Left forelimb (tissue), 1 donor: ENCODE data around the gene PSORS1C1.

Experiments used
- DNase-seq: peaks from one replicate; pipeline ENCODE4 v3.0.0-alpha.2; 2018; ENCODE audit warnings: low spot score

PSORS1C1 gene

DNA sequence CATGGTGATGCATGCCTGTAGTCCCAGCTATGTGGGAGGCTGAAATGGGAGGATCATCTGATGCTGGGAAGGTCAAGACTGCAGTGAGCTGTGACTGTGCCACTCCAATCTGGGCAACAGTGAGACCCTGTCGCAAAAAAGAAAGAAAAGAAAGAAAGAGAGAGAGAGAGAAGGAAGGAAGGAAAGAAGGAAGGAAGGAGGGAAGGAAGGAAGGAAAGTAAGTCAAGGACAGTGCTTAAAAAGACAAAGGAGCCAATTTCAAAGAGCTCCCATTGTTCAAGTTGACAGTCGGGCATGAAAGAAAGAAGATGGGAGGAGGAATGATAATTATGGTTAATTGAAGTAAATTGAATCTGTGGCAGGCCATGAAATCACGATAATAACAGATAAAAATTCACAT is 18.4 kb upstream of the PSORS1C1 start:
- no peak for DNase-seq

DNA sequence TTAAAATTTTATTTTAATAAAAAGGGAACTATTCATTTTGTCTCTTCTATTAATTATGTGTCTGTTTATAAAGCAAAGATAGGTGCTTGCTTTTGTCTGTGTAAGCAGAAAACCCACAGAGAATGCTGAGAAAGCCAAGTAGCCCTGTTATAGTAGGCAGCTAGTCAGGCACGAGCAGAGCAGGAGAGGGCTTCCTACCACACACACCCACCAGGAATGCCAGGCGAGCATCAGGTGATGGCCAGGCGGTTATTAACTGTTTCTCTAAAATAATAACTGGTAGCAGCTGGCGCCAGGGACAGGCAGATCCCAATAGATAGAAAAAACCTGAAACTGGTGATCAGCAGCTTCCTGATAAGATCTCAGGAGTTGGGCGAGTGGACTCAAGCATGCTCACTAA is 17.9 kb upstream of the PSORS1C1 start:
- DNase-seq: no peak

DNA sequence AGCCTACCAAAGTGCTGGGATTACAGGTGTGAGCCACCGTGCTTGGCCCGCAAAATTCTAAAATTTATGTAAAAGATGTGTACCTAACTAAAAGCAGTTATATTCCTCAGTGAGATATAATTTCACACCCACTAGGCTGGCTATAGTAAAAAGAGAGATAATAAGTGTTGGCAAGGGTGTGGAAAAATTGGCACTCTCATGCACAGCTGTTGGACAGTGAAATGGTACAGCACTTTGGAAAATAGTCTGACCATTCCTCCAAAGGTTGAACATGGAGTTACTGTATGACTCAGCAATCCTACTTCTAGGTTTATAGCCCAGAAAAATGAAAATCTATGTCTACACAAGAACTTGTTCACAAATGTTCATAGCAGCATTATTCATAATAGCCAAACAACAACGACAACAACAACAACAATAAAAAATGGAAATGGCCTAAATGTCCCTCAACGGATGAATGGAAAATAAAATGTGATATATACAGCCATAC is 16.1 kb upstream of the PSORS1C1 start:
- no peak for DNase-seq

DNA sequence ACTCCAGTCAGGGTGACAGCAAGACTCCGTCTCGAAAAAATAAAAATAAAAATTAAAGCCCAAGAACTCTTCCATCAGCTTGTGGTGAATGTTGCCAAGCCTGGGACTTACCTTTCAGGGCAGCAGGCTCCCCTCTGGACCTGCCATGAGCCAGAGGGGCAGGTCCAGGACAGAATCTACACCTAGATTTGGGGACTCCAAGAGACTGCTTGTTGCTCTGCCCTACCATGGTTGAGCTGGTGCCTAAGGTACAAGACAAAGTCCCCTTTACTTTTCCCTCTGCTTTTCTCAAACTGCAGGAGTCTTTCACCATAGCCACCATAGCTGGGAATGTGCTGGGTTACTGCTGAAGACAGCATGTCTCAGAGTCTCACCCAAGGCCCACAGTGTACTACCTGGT is 11.5 kb upstream of the PSORS1C1 start:
- DNase-seq: no peak

DNA sequence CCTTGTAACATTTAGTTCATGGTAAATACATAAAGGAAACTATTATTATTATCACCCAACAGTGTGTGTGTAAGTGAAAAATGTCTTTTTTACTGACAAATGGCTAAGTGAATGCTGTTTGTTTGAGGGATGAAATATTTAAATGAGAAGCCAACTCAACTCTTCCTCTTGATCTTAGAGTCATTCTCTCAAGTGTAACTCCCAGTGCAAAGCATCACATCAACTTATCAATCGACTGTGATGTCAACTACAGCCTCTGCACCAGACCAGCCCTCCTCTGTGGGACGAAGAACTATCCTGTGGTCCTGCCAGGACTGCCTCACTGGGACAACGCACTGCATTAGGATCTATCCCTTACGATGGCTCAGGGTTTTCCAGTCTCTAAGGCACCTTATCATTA is 7.5 kb upstream of the PSORS1C1 start:
- no peak for DNase-seq

DNA sequence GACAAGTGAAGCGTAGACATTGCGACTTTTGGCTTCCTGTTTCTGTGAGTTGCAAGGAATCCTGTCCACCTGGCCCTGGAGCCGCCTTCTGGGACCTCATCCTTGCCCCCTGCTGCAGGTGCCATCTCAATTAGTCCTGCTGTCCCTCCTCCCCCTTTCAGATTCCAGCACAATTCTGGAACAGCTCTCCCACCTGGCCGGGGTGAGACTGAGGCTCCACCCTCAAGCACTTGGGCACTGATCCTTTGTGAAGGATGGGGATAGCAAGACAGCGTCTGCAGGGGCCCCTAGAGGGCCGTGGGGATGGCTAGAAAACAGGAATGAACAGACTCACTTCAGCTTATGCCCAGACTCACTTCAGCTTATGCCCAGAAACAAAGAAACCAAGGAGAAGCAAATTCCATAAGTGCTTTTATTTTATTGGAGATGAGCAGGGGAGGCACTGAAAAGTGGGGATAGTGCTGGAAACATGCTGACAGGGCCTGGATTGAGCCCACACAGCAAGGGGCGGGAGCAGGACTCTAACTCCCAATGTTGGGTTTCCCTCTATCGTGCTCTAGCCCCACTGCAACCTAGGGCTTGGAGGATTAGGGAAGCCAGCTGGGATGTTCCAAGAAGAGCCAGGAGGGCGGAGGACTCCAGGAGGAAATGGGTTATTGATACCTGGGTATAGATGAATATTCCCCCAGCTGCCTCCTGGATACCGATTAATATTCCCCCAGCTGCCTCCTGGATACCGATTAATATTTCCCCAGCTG is 3.6 kb upstream of the PSORS1C1 start:
- DNase-seq: no peak

DNA sequence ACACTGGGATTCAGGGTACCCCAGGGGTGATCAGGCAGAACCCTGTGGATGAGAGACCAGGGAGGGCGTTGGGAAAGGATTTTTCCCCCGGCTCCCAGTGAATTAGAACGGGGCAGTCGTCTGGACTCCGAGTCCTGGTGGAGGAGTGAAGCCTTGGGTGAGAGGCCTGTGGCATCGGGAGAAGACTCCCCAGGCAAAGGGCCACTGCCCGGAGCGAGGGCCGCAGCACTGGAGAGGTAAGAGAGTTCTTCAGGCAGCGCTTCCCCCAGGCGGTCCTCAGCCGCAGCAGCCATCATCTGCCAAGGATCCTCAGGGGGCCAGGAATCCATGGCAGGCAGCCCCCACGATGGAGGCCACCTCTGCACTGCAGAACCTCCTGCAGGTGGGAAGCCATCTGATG is 2.9 kb upstream of the PSORS1C1 start:
- no peak for DNase-seq

DNA sequence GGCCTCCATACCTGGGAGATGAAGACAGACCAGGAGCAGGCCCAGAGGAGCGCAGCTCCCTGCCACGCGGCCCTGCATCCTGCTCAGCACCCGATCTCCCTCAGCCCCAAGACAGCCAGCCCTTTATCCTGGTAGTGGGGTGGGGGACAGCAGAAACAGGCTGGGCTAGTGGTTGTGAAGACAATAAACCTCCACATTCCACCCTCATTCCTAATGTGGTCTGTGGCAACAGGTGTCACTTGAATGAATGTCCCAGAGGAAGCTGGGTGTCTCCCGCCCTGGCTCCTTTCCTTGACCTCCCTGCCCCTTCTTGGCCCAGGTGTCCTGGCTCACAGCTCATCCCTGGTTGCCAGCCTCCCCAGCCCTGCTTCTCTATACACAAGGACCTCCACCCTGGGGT is 2.1 kb upstream of the PSORS1C1 start, which contains the start of gene C6orf15:
TSS of gene C6orf15 (minus strand) at position 98 of the 400 bp plus-strand sequence. CDS start at position 78, 20 bp downstream.
- no peak for DNase-seq

DNA sequence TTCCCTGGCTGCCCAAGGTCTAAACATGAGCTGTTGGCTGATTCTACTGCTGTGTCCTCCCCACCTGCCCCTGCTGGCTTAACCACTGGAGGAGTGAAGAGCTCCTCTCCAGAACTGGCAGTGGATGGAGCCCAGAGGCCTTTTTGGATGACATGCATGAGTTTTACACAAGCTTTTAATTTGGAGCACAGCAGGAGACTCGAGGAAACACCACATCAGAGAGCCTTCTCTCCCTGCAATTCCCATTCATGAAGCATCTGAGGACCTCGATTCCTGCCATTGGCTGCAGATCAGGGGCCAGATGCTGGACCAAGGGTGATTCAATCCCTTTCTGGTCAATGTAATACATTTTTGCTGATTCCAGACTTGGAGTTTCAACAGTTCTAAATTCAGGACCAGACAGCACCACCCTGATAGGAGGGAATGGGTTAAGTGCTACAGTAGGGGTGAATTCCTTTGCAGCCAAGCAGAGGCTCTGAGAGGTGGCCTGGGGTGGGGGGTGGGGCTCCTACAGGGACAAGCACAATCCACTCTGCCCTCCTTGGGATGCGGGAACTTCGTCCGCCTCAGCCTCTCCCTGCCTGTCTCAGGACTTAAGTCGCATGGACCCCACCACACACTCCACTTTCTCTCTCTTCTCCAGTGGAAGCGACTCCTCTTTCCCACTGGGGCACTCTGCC is 599 bp upstream of the PSORS1C1 start:
- DNase-seq: no peak

DNA sequence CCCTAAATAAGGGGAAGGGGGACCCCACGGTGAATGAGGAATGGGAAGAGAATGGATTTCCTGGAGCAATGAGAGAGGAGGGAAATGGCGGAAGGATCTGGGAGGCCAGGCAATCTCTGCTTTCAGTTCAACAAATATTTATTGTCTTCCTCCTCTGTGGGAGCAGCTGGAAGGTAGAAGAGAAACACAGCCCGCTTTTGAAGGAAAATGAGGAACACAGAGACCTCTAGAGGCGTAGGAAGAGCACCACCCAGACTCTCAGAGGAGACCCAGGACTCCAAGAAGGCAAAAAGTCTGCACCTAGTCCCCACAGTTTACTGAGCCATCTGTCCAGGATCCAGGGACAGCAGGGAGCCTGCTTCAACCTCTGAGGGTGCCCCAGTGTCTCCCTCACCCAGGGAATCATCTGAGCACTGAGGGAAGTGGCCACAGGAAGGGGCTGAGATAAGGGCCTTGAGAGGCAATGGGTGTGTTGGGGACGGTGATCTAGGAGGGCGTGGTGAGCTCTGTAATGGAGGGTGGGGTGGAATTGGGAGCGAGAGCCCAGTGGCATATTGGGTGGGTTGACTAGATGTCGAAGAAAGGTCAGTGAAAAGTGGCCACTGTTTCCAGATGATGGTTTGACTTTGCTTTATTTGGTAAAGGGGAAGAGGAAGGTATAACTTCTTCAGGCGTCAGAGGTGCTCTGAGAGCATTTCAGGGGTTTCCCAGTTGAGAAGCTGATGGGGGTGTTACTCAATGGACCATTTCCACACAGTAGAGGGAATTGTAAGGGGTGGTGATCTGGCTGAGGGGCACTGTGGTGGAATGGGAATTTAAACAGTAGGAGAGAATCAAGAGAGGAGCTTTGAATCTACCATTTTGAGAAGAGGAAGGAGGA is 610 bp downstream of the PSORS1C1 start:
- DNase-seq: no peak

DNA sequence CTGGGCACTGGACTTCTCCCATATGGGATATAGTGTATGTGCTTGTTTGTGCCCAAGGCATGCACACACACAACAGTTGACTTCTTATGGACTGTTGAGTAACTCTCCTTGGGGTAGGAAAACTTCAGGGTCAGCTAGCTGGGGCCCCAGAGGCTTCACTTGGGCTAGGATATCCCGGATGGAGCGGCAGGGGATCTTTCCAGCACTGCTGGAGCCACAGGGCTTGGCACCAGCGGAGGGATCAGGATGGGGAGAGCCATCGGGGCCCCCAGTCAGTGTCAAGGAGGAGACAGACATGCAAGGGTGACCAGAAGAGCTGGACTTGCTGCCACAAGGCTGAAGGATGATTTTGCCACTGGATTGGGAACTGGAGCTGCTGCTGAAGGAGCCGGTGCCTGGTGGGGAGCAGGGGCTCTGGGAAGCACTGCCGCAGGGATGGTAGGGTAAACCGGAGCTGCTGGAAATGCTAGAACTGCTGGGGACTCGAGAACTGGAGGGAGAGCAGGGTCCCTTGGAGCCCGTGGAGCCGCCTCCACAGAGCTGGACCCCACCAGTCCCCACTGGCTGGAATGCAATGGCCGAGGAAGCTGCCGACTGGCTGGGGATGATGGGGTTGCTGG is 1.5 kb downstream of the PSORS1C1 start:
- DNase-seq: no peak

DNA sequence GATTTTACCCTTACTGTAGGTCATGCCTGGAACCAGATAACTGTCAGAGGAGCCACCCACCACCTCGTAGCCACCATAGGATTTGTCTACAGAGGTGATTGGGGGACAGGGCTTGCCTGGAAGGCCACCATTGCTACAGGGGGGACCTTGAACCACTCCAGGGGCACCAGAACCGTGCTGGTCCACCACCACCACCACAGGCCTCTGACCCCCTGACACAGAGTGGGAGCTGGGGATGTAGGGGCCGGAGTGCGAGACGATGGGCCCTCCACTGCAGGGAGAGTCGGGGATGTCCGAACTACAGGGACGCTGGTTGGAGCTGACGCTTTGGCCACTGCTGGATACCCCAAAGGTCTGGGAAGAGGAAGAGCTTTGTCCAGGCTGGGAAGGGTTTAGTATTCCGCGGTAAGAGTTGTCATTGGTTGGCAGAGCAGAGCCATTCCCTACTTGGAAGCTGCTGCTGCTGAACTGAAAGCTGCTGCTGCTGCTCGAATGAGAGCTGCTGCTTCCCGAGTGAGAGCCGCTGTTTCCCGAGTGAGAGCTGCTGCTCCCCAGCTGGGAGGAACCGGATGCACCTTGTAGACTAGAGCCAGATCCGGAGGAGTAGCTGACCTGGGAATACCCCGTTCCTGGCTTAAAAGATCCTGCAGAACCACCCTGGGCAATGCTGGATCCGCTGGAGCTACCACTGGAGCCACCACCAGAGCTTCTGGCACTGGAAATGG is 2.2 kb downstream of the PSORS1C1 start:
- DNase-seq: no peak

DNA sequence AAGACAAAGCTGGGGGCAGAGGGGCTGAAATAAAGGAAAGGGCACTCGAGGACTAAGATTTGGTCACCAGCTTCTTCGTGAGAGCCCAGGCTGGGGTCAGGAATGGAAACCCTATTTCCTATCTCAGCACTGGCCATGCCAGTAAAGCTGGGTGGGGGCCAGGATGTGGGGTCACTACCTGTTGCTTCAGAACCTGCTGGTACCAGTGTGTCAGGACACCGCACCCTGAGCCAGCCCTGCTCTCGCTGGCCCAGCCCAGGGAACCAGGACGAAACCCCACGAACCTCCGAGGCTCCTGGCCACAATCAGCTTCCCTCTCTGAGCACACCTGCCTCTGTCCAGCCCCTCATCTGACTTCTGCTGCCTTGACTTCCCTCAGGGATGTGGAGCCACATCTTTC is 3.6 kb downstream of the PSORS1C1 start:
- no peak for DNase-seq

DNA sequence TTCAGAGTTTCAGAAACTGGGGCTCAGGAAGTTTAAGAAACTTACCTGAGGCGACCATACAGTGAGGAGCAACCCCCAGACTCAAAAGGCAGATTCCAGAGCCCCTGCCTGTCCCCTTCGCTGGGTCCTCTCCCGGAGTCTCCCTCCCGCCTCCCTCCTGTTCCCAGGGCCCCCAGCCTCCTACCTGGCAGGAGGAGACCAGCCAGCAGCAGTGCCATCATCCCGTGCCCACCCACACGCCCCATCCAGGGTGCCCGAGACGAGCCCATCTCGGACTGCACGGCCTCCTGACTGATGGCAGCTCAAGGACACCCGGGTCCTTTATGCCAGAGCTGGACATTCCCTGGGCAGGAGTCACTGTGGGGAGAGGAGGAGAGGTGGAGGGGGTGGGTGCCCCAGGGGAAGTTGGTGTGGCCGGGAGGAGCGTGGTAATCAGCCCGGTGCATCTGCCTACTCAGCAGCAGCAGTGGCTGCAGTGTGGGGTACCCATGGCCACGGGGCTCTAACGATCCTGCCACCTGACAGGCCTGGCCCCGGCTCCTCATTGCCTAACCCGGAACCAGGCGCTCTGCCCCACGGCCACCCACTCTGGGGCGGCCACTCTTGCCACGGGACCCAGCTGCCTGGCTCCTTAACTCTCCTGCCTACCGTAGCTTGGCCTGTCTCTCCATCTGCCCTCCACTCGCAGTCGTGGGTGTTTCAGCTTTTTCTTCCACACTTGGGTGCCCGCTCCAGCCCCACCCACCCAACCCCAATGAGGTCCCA is 5.7 kb downstream of the PSORS1C1 start, which contains the start of gene CDSN:
TSS of gene CDSN (minus strand) at position 296 of the 765 bp plus-strand sequence. CDS start at position 269, 27 bp downstream.
- DNase-seq: no peak

DNA sequence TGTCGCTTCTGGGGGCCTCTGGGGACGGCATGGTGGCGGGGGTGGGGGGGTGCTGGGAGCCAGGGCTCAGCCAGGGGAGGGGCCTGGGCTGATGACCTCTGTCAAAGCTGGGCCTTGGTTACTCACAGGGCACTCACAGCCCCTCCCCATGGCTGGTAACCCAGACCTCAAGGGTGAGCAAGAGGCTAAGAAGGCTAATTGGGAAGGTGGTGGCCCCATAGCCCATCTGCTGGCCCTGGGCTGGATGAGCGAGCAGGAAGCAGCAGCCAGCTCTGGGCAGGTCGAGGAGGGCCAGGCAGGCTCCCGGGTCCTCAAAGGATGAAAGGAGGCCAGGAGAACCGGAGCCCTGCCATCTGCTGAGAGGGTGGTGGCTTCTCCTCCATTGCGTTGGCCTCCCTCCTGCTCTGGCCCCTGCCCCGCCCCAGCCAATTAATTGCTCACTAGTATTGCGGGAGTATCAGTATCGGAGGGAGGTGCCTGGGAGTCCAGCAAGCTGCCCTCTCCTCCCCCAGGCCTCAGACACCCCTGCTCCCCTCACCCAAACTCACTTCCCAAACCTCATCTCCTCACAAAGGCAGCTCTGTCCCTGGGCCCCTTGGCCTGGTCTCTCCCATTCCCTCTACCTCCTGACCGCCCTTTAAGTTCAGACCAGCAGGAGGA is 6.7 kb downstream of the PSORS1C1 start:
- no peak for DNase-seq

DNA sequence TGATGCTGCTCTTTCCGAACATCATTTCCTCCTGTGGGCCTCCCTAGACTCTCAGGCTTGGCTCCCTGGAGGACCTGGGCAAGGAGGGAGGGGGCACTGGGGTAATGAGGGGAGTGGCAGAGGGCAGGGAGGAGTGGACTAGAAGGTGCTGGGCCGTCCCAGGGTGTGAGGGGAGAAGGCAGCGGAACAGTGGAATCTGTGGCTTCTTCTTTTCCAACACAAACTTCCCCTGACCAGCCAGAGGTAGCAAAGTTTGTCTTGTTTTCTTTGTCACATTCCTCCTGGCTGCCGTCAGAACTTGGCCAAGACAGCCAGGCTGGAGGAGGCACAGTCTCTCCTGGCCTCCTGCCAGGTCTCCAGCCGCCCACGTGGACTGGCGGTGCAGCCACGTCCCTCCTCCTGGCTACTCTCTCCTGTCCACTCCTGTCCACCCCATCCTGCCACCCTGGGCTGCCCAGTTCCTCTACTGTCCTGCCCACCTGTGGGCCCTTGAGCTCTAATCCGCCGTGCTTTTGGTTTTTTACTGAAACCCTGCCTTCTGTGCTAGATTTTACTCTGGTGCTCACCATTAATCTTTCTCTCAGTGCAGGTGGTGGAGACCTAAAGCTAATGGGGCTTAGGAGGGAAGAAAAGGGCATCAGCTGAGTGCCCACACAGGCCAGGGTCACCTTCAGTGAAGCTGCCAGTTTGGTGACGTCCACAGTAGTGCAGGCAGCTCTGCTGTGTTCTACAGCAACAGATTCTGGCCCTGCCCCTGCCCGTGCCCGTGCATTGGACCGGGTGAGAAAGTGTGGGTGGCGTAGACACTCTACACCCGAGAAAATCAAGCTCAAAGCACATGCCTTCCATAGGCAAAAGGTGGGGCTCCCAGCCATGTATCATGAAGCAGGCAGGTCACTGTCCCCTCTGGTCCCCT is 8.4 kb downstream of the PSORS1C1 start:
- DNase-seq: no peak

DNA sequence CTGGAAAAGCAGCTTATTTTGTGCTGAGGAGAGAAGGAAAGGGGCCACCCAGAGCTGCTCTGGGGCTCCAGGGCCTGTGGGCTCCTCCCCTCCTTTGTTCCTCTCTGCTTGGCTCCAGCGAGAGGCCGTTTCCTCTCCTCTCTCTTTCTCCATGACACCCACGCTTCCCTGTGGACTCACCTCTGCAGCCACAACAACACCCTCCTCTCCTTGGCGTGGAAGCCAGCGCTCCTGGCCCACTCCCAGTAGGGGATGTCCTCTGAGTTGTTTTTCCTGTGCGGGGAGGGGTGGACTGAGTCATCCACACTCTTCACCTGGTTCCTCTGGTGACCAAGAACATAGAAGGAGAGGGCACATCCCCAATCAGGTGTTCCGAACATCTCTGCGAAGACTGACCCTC is 10.6 kb downstream of the PSORS1C1 start:
- DNase-seq: no peak

DNA sequence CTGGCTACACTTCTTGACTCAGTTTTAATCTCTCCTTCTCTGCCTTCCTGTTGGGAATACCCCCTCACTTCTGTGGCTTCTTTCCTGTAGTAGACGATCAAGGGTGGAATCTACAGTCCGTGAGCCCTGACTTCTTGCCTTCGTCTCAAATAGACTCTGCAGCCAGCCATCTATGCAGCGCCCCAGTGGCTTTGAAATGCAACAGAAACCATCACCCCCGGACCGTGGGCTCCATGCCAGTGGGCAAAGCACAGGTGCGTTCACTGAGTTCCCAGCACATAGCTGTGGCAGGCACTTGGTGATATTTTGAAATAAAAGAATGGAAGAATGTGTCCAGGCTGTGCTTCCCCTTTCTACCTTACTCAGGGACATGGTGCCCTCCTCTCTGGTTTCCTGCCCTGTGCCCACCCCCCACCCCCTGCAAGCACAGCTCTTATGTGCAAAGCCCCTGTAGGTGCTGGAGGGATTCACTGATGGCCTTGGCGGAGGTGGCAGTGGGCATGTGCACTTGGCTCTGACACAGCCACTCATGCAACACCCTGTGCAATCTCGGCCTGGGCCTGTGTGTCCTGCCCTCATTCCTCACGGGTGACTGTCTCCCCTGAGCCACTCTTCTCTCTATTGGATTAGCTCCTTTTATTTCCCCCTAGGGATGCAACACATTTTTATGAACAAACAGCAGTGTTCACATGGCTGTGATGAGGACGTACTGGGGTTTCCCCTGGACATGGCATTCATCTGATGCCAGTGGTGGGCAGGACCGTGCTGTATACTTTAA is 11.2 kb downstream of the PSORS1C1 start:
- DNase-seq: no peak
